Measurements from ENCODE around the gene RBM48.

DNA sequence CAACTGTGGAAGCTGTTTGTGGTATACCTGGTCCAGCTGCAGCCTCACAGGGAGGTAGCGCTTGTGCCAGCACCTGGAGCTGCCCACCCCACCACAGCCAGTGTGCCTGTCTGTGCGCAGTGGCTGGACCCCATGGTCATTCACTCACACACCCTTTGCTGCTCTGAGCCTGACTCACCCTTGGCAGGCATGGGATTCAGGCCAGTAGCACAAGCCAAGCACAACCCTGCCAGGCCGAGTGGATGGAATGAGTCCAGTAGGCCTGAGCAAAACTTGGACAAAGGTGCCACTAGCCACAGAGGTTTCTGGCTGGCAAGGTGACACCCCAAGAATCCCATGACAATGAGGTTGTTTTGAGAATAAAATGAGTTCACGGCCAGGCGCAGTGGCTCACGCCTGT, 19.0 kb downstream of the RBM48 start:
- no peak for TF ChIP-seq HDAC2 (IDR thresholded peaks at IDR 0.05)
- TF ChIP-seq HEYL (CRISPR knock-in tag; IDR thresholded peaks at IDR 0.05), result no peak
- TF ChIP-seq HOXB5 (CRISPR knock-in tag; IDR thresholded peaks at IDR 0.05), result no peak
- no peak for TF ChIP-seq SMC3 (IDR thresholded peaks at IDR 0.05)
- TF ChIP-seq ZNF302 (CRISPR knock-in tag; IDR thresholded peaks at IDR 0.05), result no peak
- TF ChIP-seq, protein P1, sequence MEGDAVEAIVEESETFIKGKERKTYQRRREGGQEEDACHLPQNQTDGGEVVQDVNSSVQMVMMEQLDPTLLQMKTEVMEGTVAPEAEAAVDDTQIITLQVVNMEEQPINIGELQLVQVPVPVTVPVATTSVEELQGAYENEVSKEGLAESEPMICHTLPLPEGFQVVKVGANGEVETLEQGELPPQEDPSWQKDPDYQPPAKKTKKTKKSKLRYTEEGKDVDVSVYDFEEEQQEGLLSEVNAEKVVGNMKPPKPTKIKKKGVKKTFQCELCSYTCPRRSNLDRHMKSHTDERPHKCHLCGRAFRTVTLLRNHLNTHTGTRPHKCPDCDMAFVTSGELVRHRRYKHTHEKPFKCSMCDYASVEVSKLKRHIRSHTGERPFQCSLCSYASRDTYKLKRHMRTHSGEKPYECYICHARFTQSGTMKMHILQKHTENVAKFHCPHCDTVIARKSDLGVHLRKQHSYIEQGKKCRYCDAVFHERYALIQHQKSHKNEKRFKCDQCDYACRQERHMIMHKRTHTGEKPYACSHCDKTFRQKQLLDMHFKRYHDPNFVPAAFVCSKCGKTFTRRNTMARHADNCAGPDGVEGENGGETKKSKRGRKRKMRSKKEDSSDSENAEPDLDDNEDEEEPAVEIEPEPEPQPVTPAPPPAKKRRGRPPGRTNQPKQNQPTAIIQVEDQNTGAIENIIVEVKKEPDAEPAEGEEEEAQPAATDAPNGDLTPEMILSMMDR (IDR thresholded peaks at IDR 0.05), result no peak
- TF ChIP-seq, protein P2, sequence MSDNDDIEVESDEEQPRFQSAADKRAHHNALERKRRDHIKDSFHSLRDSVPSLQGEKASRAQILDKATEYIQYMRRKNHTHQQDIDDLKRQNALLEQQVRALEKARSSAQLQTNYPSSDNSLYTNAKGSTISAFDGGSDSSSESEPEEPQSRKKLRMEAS (IDR thresholded peaks at IDR 0.05), result no peak
